HFF-Myc (cell line): ENCODE data around the gene CHMP5.

Experiments
- DNase-seq: peaks from one replicate; pipeline ENCODE4 v3.0.0-alpha.2; 2011; ENCODE audit warnings: low read depth; ENCODE audit errors: extremely low read depth
- H3K4me3 ChIP-seq: replicated peaks from 2 replicates; pipeline ENCODE4 v1.5.1; 2011; ENCODE audit warnings: low read depth, mild to moderate bottlenecking, control low read depth, low read length
- TF ChIP-seq, protein P1 (sequence below): IDR thresholded peaks from 2 replicates; pipeline ENCODE4 v1.5.1; 2012; ENCODE audit warnings: mild to moderate bottlenecking, low read depth, low read length, control low read depth; ENCODE audit errors: missing control alignments

Gene CHMP5

DNA sequence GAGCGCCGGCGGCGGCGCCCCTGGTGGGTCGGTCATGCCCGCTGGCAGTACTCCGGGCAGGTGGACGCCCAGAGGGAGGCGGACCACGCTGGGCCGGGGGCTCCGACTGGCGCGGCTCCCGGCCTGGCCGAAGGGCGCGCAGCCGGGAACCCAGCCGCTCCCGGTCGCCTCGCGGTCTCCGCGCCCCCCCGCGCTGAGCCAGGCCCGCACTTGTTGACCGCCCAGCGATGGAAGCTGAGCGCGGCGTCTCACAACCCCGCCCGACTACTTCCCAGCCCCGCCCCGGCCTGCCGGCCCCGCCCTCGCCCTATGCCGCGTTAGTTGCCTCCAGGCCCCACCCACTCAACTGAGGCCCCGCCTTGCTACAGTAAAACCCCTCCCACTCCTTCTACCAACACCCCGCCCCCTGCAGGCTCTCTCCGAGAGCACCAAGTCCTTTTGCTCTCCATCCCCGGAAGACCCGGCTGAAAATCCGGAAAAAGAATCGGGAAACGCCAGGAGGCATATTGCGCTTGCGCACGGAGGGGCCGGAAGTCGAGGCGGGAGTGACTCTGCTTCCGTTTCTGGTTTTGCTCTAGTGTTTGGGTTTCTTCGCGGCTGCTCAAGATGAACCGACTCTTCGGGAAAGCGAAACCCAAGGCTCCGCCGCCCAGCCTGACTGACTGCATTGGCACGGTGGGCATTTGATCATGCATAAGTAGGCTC is at the start of gene CHMP5, which contains the start of gene BAG1:
CHMP5 (plus strand) TSS at position 577 of the 705 bp plus-strand sequence; CDS start at position 607, 30 bp downstream.
BAG1 (minus strand) TSS at position 236 of the 705 bp plus-strand sequence.
- TF ChIP-seq, protein P1, sequence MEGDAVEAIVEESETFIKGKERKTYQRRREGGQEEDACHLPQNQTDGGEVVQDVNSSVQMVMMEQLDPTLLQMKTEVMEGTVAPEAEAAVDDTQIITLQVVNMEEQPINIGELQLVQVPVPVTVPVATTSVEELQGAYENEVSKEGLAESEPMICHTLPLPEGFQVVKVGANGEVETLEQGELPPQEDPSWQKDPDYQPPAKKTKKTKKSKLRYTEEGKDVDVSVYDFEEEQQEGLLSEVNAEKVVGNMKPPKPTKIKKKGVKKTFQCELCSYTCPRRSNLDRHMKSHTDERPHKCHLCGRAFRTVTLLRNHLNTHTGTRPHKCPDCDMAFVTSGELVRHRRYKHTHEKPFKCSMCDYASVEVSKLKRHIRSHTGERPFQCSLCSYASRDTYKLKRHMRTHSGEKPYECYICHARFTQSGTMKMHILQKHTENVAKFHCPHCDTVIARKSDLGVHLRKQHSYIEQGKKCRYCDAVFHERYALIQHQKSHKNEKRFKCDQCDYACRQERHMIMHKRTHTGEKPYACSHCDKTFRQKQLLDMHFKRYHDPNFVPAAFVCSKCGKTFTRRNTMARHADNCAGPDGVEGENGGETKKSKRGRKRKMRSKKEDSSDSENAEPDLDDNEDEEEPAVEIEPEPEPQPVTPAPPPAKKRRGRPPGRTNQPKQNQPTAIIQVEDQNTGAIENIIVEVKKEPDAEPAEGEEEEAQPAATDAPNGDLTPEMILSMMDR = no peak
- DNase-seq = peak; percentile 96
- H3K4me3 ChIP-seq = peak within 1 kb of the TSS; percentile 99

DNA sequence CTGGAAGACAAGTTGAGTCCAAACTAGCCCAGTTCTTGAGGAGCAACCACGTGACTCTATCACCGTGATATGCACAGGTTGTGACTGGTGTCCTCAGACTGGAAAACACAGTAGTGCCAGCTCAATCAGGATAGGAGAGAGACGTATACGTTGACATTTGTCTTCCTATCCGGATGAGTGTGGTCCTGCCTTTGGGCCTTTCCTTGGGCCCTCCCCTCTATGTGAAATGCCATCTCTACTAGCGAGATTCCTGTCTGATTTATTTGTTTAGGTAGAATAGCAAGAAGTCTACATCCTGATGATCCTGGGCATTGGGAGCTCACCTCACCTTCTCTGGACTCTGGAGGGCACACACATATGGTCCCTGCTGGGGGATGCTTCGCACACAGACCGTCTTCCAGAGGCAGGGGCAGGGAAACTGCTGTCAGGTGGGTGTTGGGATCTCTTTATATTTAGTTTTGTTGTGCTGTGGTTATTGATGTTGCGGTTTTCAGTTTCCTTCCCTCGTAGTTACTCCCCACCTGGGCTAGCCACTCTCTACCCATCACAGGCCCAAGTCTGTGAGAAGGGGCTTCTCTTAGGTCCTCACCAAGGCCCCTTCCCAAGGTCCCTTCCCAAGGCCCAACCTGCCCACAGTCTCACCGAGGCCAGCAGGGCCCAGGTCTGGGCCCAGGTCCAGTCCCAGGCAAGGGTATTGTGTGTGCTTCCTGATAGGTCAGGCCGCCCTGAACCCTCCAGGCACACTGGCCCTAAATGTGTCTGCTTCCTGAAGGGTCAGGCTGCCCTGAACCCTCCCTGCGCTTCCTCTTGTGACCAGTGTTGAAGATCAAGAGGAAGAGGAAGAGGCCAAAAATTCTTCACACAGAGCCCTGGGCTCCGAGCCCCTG is 43.9 kb upstream of the CHMP5 start:
- TF ChIP-seq, protein P1 = no peak
- H3K4me3 ChIP-seq = no peak overlapping the region
- DNase-seq = no peak

DNA sequence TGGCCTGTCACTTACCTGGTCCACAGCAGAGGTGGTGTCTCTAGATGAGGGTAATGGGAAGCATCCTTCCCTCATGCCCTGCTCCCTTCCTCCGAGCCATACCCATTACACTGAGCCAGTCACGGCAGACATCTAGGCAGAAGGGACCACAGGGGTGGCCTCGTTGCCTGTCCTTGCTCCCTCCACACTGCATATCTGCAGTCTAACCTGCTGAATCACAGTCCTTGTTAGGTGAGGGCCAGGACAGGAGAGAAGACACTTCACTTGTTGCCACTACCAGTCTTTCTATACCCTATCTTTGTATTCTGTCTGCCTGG is 43.3 kb upstream of the CHMP5 start:
- TF ChIP-seq, protein P1 = no peak
- H3K4me3 ChIP-seq = no peak overlapping the region
- DNase-seq = no peak

DNA sequence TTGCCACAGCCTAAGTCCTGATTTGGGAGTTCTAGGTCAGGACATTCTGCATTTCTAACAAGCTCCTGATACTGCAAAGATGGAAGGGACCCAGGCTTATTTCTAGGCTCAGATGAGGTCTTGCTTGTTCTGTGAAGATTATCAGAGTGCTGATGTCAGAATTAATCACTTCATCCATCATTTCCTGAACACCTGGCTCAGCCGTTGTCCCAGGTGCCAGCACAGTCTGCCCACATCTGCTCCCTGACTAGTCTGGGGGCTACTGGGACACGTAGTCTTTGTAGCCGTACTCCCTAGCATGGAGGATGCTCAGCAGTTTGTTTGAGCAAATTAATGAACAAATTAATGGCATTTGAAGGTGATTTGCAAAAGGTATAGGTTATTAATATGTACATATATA is 42.8 kb upstream of the CHMP5 start:
- TF ChIP-seq, protein P1 = no peak
- no peak overlapping the region for H3K4me3 ChIP-seq
- no peak for DNase-seq

DNA sequence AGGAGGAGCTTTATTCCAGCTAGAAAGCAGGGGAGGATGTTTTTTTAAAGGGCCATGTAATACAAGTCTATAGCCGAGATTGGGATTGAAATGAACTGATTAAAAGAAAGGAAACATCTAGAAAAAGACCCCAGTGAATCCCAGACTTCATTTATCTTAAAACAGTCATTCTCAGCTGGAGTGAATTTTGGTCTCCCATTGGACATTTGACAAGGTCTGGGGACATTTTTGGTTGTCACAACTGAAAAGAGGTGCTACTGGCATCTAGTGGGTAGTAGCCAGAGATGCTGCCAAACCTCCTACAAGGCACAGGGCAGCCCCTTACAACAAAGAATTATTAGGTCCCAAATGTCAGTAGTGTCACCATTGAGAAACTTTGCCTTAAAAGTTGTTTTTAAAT is 41.2 kb upstream of the CHMP5 start:
- TF ChIP-seq, protein P1 = no peak
- no peak overlapping the region for H3K4me3 ChIP-seq
- no peak for DNase-seq

DNA sequence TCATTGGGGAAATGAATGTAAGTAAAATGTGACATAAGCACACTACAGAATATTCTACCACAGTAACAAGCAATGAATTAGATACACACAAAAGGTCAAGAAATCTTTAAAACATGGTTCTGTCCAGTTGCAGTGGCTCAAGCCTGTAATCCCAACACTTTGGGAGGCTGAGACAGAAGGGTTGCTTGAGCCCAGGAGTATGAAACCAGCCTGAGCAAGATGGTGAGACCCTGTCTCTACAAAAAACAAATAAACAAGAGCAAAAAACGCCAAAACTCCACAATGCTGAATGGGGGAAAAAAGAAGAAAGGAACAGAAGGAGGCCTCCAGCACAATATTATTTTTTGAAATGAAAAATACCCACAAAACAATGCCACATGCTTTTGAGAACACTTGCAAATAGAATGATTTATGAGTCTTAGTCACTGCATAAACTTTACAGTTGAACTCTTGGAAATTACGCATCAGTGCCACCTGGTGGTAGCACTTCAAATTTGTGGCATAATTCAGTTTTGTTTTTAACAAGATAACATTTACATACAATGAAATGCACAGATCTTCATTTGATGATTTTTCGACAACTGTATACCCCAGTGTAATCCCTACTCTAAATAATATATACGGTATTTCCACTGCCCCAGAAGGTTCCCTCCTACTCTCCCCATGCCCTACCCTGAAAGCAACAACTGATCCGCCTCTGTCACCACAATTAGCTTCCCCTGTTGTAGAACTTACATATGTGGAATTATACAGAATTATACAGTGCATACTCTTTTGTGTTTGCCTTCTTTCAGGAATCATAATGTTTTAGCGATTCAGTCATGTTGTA is 39.3 kb upstream of the CHMP5 start:
- DNase-seq = peak; percentile 75
- H3K4me3 ChIP-seq = no peak overlapping the region
- TF ChIP-seq, protein P1 = peak; percentile 55
